SK-N-SH (cell line): ENCODE data around the gene THSD7A. TPM values are rescaled to one million over a fixed set of nuclear protein-coding genes. Genes with fewer than 3 reads are reported as not detected.

Experiments
- CTCF ChIA-PET: fragments of 300-600, 350-600 bp; formaldehyde crosslinking; extraction: SDS; loops from one replicate; lab custom pipeline; 2021; lab: Yijun Ruan, JAX
- POLR2A ChIA-PET: fragments of 350-600 bp; sonication (Branson Sonifier 250); formaldehyde crosslinking; extraction: SDS; loops from one replicate; lab custom pipeline; 2020; ENCODE audit warnings: antibody characterized with exemption, inconsistent platforms; lab: Yijun Ruan, JAX
- DNase-seq: peaks from one replicate; pipeline ENCODE4 v3.0.0; 2012
- H2AFZ ChIP-seq: fragments of 200-600 bp; sonication (generic); 2 replicates; pipeline ENCODE4 v1.8.1; 2016; ENCODE audit warnings: antibody characterized with exemption, mild to moderate bottlenecking, low read depth
- H3F3A ChIP-seq: fragments of 200-600 bp; sonication (generic); replicated peaks from 2 replicates; pipeline ENCODE3; 2016; ENCODE audit warnings: antibody characterized with exemption, mild to moderate bottlenecking; ENCODE audit not compliant: insufficient read depth
- H3K27ac ChIP-seq, 2 experiments: fragments of 200-500 bp in 1 of 2; fragments of 200-600 bp in 1 of 2; sonication (Bioruptor generic) in 1 of 2; sonication (generic), shearing (Covaris generic) in 1 of 2; 2 replicates each; pipeline versions ENCODE4 v1.5.1 to v1.6.1; 2014 to 2016; ENCODE audit warnings: low read depth in 2 of 2, inconsistent platforms in 1 of 2, low read length in 1 of 2, mild to moderate bottlenecking in 1 of 2, mixed read lengths in 1 of 2
- H3K27me3 ChIP-seq: fragments of 200-600 bp; sonication (generic), shearing (Covaris generic); 2 replicates; pipeline ENCODE4 v1.6.1; 2016; ENCODE audit warnings: mixed run types; ENCODE audit not compliant: insufficient read depth
- H3K36me3 ChIP-seq, 2 experiments: fragments of 200-500 bp in 1 of 2; fragments of 200-600 bp in 1 of 2; sonication (Bioruptor generic) in 1 of 2; sonication (generic) in 1 of 2; replicated peaks in 1 of 2; 2 replicates each; pipeline versions ENCODE3 to v1.5.1; 2014 to 2016; ENCODE audit warnings: low read length in 1 of 2, mild to moderate bottlenecking in 1 of 2; ENCODE audit not compliant: insufficient read depth in 2 of 2, control insufficient read depth in 1 of 2
- H3K4me1 ChIP-seq, 2 experiments: fragments of 200-500 bp in 1 of 2; fragments of 200-600 bp in 1 of 2; sonication (Bioruptor generic) in 1 of 2; sonication (generic), shearing (Covaris generic) in 1 of 2; 2 replicates each; pipeline versions ENCODE4 v1.5.1 to v1.6.1; 2014 to 2016; ENCODE audit warnings: low read depth in 1 of 2, low read length in 1 of 2, mixed run types in 1 of 2; ENCODE audit not compliant: insufficient read depth in 2 of 2, control insufficient read depth in 1 of 2
- H3K4me2 ChIP-seq: fragments of 200-600 bp; sonication (generic), shearing (Covaris generic); 2 replicates; pipeline ENCODE4 v1.6.1; 2017; ENCODE audit warnings: mixed run types
- H3K4me3 ChIP-seq, 2 experiments: fragments of 200-500 bp in 1 of 2; fragments of 200-600 bp in 1 of 2; sonication (Bioruptor generic) in 1 of 2; sonication (generic), shearing (Covaris generic) in 1 of 2; 2 replicates each; pipeline versions ENCODE4 v1.5.1 to v1.8.1; 2014 to 2016; ENCODE audit warnings: low read depth in 2 of 2, inconsistent platforms in 1 of 2, low read length in 1 of 2, mild to moderate bottlenecking in 1 of 2, mixed read lengths in 1 of 2, moderate library complexity in 1 of 2
- H3K79me2 ChIP-seq: fragments of 200-600 bp; sonication (generic); 2 replicates; pipeline ENCODE4 v1.8.1; 2017; ENCODE audit warnings: mild to moderate bottlenecking; ENCODE audit not compliant: insufficient read depth
- H3K9ac ChIP-seq: fragments of 200-600 bp; sonication (generic); 2 replicates; pipeline ENCODE4 v1.6.1; 2017; ENCODE audit warnings: mixed run types
- H3K9me2 ChIP-seq: fragments of 200-600 bp; sonication (generic); 2 replicates; pipeline ENCODE4 v1.6.1; 2017; ENCODE audit warnings: mixed run types
- H3K9me3 ChIP-seq: fragments of 200-600 bp; sonication (generic); 2 replicates; pipeline ENCODE4 v1.6.1; 2017; ENCODE audit warnings: mixed run types, mild to moderate bottlenecking, moderate library complexity
- H4K20me1 ChIP-seq: fragments of 200-600 bp; sonication (generic); 2 replicates; pipeline ENCODE4 v1.6.1; 2017; ENCODE audit warnings: mild to moderate bottlenecking, mixed run types; ENCODE audit not compliant: insufficient read depth
- CHD2 ChIP-seq: fragments of 150-350 bp; IDR thresholded peaks from 2 replicates; pipeline ENCODE4 v1.6.1; 2018; ENCODE audit warnings: low read length; ENCODE audit not compliant: partially characterized antibody
- EP300 ChIP-seq, 2 experiments: IDR thresholded peaks; 2 replicates each; pipeline versions ENCODE4 v1.4.0 to v1.6.1; 2012; ENCODE audit warnings: borderline replicate concordance in 1 of 2, low read depth in 1 of 2, low read length in 1 of 2
- FOXJ3 ChIP-seq: sonication (generic); formaldehyde crosslinking; IDR thresholded peaks from 2 replicates; pipeline ENCODE4 v1.5.1; 2020; ENCODE audit warnings: mild to moderate bottlenecking, missing genetic modification reagents
- GATA2 ChIP-seq: sonication (generic); formaldehyde crosslinking; IDR thresholded peaks from 2 replicates; pipeline ENCODE4 v1.5.0; 2020; ENCODE audit warnings: mild to moderate bottlenecking, missing genetic modification reagents
- IRF3 ChIP-seq: fragments of 150-350 bp; IDR thresholded peaks from 2 replicates; pipeline ENCODE4 v1.6.1; 2016; ENCODE audit warnings: mild to moderate bottlenecking, low read depth, low read length
- JUND ChIP-seq: IDR thresholded peaks from 2 replicates; pipeline ENCODE4 v1.4.0; 2012
- MXI1 ChIP-seq: IDR thresholded peaks from 2 replicates; pipeline ENCODE4 v1.6.1; 2012; ENCODE audit warnings: mild to moderate bottlenecking, low read depth, low read length, improper control_type of control experiment
- NFIC ChIP-seq: IDR thresholded peaks from 2 replicates; pipeline ENCODE4 v1.4.0; 2012; ENCODE audit warnings: borderline replicate concordance
- PBX3 ChIP-seq: IDR thresholded peaks from 2 replicates; pipeline ENCODE4; 2012
- POLR2AphosphoS5 ChIP-seq: IDR thresholded peaks from 2 replicates; pipeline ENCODE4 v1.6.1; 2012; ENCODE audit warnings: low read depth, low read length
- RAD21 ChIP-seq: IDR thresholded peaks from 2 replicates; pipeline ENCODE4 v1.6.1; 2012; ENCODE audit warnings: mild to moderate bottlenecking, low read length
- RFX5 ChIP-seq: IDR thresholded peaks from 2 replicates; pipeline ENCODE4 v1.6.1; 2012; ENCODE audit warnings: mild to moderate bottlenecking, improper control_type of control experiment, low read length
- RXRA ChIP-seq: IDR thresholded peaks from 2 replicates; pipeline ENCODE4 v1.4.0; 2012; ENCODE audit warnings: low read depth, mild to moderate bottlenecking, borderline replicate concordance
- TCF12 ChIP-seq: IDR thresholded peaks from 2 replicates; pipeline ENCODE4 v1.4.0; 2012
- TEAD4 ChIP-seq: IDR thresholded peaks from 2 replicates; pipeline ENCODE4 v1.4.0; 2012; ENCODE audit warnings: mild to moderate bottlenecking, borderline replicate concordance; ENCODE audit not compliant: insufficient read depth
- WGBS: methylation state at CpG from one replicate; pipeline ENCODE4 v1.1.6; 2017; ENCODE audit warnings: low lambda C conversion rate; 5-methylcytosine and 5-hydroxymethylcytosine counted together
- polyA plus RNA-seq, 3 experiments: library from polyadenylated mRNA; depleted of rRNA; stranded (reverse); fragments of >200 nt; gene quantifications; 2 replicates each; pipeline ENCODE4 v1.2.3, GENCODE V29; 2012
- TF ChIP-seq, protein P1 (sequence below): IDR thresholded peaks from 2 replicates; pipeline ENCODE4 v1.4.0; 2012; ENCODE audit warnings: low read depth
- TF ChIP-seq, protein P2 (sequence below): fragments of 150-350 bp; IDR thresholded peaks from 2 replicates; pipeline ENCODE4 v1.6.1; 2017; ENCODE audit warnings: antibody characterized with exemption, low read length, low read depth, borderline replicate concordance

THSD7A gene
- polyA plus RNA-seq, 1 of the 3 experiments (the other 2 are of a cell fraction), result 0.16 TPM

- Histone ChIP-seq H3K9me3 (no peaks in the 10 kb centered on the region), H3F3A (no peaks in the 10 kb centered on the region), H3K79me2 (no peaks in the 10 kb centered on the region), H4K20me1 (no peaks in the 10 kb centered on the region), H2AFZ (no peak overlapping the region), H3K27me3 (no peaks in the 10 kb centered on the region), H3K9ac (no peak overlapping the region), H3K4me3 (no peak overlapping the region), H3K4me2 (no peak overlapping the region), H3K36me3 (peaks cover 0 to 3% of the 10 kb centered on the region in 2 experiments), H3K4me1 (peaks cover 0 to 29% of the 10 kb centered on the region in 2 experiments; a peak in 1 of 4 replicates), H3K9me2 (no peaks in the 10 kb centered on the region), H3K27ac (peak overlapping the region in 1 of 2 experiments; percentile 60; a peak in 2 of 4 replicates)
- DNase-seq, result no peak
- ChIA-PET CTCF (interaction anchor here (1.8 kb wide), 1 partner anchor 282 kb away, joined by 4 read pairs; no protein-coding TSS in a partner anchor), POLR2A (no interaction called here)
- peak in 1 of 2 experiments; percentile 8; a peak in 1 of 4 replicates for TF ChIP-seq EP300 (IDR thresholded peaks at IDR 0.05; ENCODE audit: borderline replicate concordance in 1 of 2, low read depth in 1 of 2, low read length in 1 of 2)
- TF ChIP-seq CHD2, result no peak
- no peak for TF ChIP-seq NFIC
- TF ChIP-seq, protein P1, sequence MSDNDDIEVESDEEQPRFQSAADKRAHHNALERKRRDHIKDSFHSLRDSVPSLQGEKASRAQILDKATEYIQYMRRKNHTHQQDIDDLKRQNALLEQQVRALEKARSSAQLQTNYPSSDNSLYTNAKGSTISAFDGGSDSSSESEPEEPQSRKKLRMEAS, result no peak
- peak; percentile 37 for TF ChIP-seq GATA2 (CRISPR knock-in tag)
- no peak for TF ChIP-seq FOXJ3 (CRISPR knock-in tag)
- TF ChIP-seq TCF12, result no peak
- no peak for TF ChIP-seq IRF3
These were observed 122.8 kb downstream of the THSD7A start for GRCh38 chr7:11709196-11709595.

DNA sequence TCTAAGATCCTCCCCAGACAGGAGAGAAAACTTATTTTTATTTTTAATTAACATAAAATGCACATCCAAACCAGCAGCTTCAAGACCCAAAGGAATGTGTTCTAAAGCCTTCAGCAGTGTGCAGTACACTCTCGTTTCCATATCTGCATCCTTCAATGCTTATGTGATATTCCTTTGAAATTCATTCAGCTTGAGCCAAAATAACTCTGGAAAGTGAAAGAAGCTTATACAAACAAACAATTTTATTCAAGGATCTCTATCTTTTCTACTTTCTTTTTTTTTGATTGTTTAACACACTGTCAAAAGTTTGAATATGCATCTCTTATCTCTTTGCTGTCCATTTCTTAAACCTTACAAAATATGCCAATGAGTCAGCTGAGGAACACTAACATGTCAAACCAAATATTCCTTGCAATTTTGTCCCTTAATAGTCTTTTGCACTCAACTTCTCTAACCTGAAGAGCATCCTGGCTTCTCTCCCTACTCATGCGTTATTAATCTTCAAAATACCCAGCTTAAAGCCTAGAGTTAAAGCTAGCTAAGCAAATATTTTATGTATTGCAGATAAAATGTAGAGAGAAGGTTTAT is 124.3 kb downstream of the THSD7A start:
- no peak overlapping the region for H3K9ac ChIP-seq
- no peaks in the 10 kb centered on the region for H3F3A ChIP-seq
- H3K79me2 ChIP-seq, result no peaks in the 10 kb centered on the region
- H3K9me2 ChIP-seq, result no peaks in the 10 kb centered on the region
- H3K4me3 ChIP-seq, result no peak overlapping the region
- no peak overlapping the region for H2AFZ ChIP-seq
- DNase-seq, result no peak
- H3K36me3 ChIP-seq, result no peaks in the 10 kb centered on the region
- WGBS, result 50% methylated on average over 2 of the region's 2 CpGs
- H3K27me3 ChIP-seq, result no peaks in the 10 kb centered on the region
- peaks cover 0 to 31% of the 10 kb centered on the region in 2 experiments; a peak in 2 of 4 replicates for H3K4me1 ChIP-seq
- TF ChIP-seq, protein P2, sequence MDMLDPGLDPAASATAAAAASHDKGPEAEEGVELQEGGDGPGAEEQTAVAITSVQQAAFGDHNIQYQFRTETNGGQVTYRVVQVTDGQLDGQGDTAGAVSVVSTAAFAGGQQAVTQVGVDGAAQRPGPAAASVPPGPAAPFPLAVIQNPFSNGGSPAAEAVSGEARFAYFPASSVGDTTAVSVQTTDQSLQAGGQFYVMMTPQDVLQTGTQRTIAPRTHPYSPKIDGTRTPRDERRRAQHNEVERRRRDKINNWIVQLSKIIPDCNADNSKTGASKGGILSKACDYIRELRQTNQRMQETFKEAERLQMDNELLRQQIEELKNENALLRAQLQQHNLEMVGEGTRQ, result no peak
- TF ChIP-seq PBX3, result no peak
- no peak for TF ChIP-seq RXRA
- TF ChIP-seq NFIC, result no peak
- TF ChIP-seq POLR2AphosphoS5, result no peak
- no peak for TF ChIP-seq MXI1
- no peak for TF ChIP-seq RFX5
- no peak for TF ChIP-seq FOXJ3 (CRISPR knock-in tag)
- TF ChIP-seq RAD21, result no peak
- no peak for TF ChIP-seq JUND
- TF ChIP-seq TEAD4, result no peak
- H3K4me2 ChIP-seq, result no peak overlapping the region
- H4K20me1 ChIP-seq, result no peaks in the 10 kb centered on the region
- POLR2A ChIA-PET, result no interaction called here
- CTCF ChIA-PET, result interaction anchor here (0.7 to 1.8 kb wide), 3 partner anchors 43 to 280 kb away, joined by 3 to 7 read pairs (median 4); partner anchors contain the start of gene THSD7A
- peak overlapping the region in 1 of 2 experiments; percentile 69; a peak in 2 of 4 replicates for H3K27ac ChIP-seq
- H3K9me3 ChIP-seq, result no peaks in the 10 kb centered on the region
